ENCODE data around the gene INSRR.

Gene INSRR

GRCh38 chr1:156823210-156823790, 35.6 kb downstream of the INSRR start:
- no peak overlapping the region for H3K4me3 ChIP-seq (ENCODE audit: low read depth in 1 of 2, low read length in 1 of 2)
- no peaks in the 10 kb centered on the region for H3K4me1 ChIP-seq (ENCODE audit: control insufficient read depth in 1 of 2, insufficient read depth in 1 of 2, low read depth in 1 of 2, low read length in 1 of 2)
- H3K27ac ChIP-seq = no peak overlapping the region
- H3K27me3 ChIP-seq = peaks cover 44% of the 10 kb centered on the region
- TF ChIP-seq CTCF (IDR thresholded peaks at IDR 0.05) = no peak
- no peaks in the 10 kb centered on the region for H3K9me3 ChIP-seq
- no peaks in the 10 kb centered on the region for H3K36me3 ChIP-seq

GRCh38 chr1:156822680-156823079, 36.2 kb downstream of the INSRR start:
- Histone ChIP-seq H3K4me3 (ENCODE audit: low read depth in 1 of 2, low read length in 1 of 2) (no peak overlapping the region), H3K9me3 (no peaks in the 10 kb centered on the region), H3K27me3 (peaks cover 47% of the 10 kb centered on the region), H3K27ac (no peak overlapping the region), H3K4me1 (ENCODE audit: control insufficient read depth in 1 of 2, insufficient read depth in 1 of 2, low read depth in 1 of 2, low read length in 1 of 2) (no peaks in the 10 kb centered on the region), H3K36me3 (no peaks in the 10 kb centered on the region)
- TF ChIP-seq CTCF (IDR thresholded peaks at IDR 0.05) = no peak

- Histone ChIP-seq H3K9me3 (no peaks in the 10 kb centered on the region), H3K27ac (no peak overlapping the region), H3K27me3 (peaks cover 49% of the 10 kb centered on the region), H3K36me3 (no peaks in the 10 kb centered on the region), H3K4me3 (ENCODE audit: low read depth in 1 of 2, low read length in 1 of 2) (no peak overlapping the region), H3K4me1 (ENCODE audit: control insufficient read depth in 1 of 2, insufficient read depth in 1 of 2, low read depth in 1 of 2, low read length in 1 of 2) (peaks cover 2 to 4% of the 10 kb centered on the region in 2 experiments)
- TF ChIP-seq CTCF (IDR thresholded peaks at IDR 0.05) = no peak
Measured at GRCh38 chr1:156821801-156822200, 37.1 kb downstream of the INSRR start.

- Histone ChIP-seq H3K4me3 (ENCODE audit: low read depth in 1 of 2, low read length in 1 of 2) (no peak within 1 kb of the TSS), H3K27ac (no peak within 1 kb of the TSS), H3K27me3 (peaks cover 94% of the 10 kb centered on the region), H3K36me3 (no peaks in the 10 kb centered on the region), H3K9me3 (no peaks in the 10 kb centered on the region), H3K4me1 (ENCODE audit: control insufficient read depth in 1 of 2, insufficient read depth in 1 of 2, low read depth in 1 of 2, low read length in 1 of 2) (peaks cover 13 to 19% of the 10 kb centered on the region in 2 experiments)
- no peak for TF ChIP-seq CTCF (IDR thresholded peaks at IDR 0.05)
Measured at GRCh38 chr1:156816561-156817328, 42.2 kb downstream of the INSRR start, which contains the start of gene SH2D2A. TSS of gene SH2D2A (minus strand) at chr1:156816848. CDS start at chr1:156816708, 140 bp downstream.

GRCh38 chr1:156815961-156816422, 42.9 kb downstream of the INSRR start:
- Histone ChIP-seq H3K27ac (no peak overlapping the region), H3K4me1 (ENCODE audit: control insufficient read depth in 1 of 2, insufficient read depth in 1 of 2, low read depth in 1 of 2, low read length in 1 of 2) (peaks cover 13 to 19% of the 10 kb centered on the region in 2 experiments), H3K4me3 (ENCODE audit: low read depth in 1 of 2, low read length in 1 of 2) (no peak overlapping the region), H3K27me3 (peaks cover 94% of the 10 kb centered on the region), H3K36me3 (no peaks in the 10 kb centered on the region), H3K9me3 (no peaks in the 10 kb centered on the region)
- TF ChIP-seq CTCF (IDR thresholded peaks at IDR 0.05) = no peak

All from neutrophil (primary cell).